GM21576 (cell line): ENCODE measurements around the gene UBAP2.

Source experiments
- ATAC-seq: cut with Tn5 transposase; IDR thresholded peaks from one replicate; pipeline ENCODE4 v1.9.1; 2021; ENCODE audit warnings: mild to moderate bottlenecking, moderate library complexity; ENCODE audit not compliant: unreplicated experiment

UBAP2 gene

DNA sequence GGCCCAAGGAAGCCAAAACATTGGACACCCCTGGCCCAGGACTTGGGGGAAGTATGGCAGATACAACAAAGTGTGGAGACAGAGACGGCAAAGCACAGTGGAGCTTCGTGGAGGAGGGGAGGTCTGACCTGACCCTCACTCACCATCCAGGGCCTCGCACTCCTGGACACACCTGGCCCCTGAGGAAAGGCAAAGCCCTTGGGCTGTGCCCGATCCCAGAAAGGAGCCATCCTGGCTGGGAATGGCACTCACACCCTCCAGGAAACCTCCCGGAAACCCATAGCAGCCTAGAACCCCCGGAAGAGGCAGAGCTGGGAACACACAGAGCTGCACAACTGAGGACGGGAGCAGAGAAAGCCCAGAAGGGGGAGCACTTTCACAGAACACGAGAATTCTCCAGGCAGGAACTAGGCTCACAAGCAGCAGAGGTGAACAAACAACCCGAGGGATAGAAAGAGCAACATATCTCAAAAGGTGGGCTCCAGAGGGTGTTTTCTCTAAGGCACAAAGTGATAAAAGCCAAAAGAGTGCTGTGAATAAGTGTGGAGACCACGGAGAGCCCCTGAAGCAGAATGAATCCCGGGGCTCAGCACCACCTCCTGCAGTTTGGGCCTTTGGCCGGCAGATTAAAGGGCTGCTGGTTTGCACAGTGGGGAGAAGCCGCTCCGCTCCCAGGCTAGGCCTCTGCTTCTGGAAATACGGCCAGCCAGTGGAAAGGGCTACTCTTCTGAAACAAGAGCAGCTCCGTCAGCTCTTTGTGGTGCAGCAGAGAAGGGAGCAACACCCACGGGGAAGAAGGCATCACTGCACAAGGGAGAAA is 123.5 kb downstream of the UBAP2 start:
- ATAC-seq, result no peak

DNA sequence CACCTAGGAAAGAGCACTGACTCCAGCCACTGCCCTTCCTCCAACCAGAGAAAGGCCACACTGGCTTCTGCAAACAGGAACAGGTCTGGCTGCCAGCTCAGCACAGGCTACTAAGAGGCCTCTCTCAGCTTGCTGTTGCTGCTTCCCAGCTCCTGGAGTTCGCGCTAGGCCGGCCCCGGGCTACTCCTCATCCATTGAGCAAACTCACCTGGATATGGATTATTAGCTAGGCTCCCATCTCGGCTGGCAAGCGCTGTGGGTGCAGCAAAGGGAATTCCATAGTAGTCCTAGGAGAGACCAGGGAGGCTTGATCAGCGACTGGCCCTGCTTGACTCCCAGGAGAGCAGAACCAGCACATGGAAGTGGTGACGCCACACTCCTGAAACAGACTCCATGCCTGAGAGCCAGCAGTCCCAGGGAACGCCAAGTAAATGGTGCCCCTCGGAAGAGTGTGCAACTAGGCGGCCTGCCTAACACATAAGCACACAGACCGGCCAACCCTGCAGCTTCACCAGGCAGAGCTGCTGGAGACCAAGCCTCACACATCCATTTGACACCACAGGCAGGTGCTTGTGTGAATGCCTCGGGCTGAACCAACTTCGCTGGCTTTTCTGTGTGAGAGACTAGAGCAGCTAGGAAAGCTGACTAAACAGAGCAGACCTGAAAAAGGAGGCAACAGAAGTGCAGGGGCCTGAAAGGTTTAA is 124.5 kb downstream of the UBAP2 start:
- no peak for ATAC-seq

DNA sequence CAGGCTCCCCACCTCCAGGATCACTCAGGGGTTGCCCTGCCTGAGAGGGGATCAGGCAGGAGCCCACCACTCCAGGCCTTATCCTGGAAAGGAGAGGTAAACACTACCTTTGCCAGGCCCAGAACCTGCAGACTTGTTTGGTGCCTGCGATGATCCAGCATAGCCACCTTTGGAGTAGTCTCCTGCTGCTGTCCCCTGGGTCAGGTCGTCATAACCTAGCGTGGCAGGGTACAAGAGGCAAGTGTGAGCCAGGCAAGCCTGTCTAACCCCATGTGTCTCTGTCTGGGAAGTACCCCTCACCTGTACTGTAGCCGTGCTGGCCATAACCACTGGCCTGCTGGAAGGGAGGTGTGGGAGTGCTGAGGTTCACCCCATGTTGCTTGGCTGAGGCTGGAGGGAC is 125.6 kb downstream of the UBAP2 start:
- no peak for ATAC-seq

DNA sequence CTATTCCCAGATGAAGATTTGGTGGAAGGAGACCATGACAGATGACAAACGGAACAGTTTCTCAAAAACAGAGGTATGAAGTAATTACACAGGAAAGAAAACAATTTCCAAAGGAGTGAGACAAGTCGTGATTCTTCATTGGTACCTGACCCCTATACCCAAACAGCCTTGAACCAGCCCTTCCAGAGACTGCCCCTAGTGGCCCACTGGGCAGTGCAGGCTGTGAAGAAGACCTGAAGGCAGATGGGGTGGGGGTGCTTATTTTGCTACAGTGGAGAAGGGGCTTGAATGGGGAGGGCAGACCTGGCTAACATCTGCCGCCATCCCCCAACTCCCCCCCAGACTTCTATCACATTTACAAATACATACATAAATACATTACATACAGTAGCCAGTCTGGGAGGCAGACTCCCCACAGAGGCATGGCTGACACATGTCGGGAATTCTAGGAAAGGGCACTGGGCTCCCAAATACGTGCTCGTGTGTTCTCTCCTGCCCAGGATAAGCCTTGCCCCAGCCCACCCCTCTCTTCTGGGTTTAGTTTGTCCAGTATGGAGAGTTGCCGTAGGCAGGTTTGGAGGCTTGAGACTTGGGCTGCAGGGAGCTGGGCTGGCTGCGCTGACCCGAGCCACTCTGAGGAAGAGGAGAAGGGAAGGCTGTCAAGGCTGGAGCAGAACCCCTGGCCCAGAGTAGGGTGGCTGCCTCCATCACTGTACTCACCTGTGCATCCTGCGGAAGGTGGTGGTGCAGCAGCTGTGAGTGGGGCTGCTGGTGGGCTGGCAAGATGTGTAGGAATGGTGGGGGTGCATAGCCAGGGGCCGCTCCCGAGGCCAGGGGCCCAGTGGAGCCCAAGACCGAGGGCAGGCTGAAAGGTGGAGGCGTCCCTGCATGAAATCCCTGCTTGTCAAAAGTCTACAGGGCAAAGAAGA is 126.5 kb downstream of the UBAP2 start:
- ATAC-seq, result no peak

DNA sequence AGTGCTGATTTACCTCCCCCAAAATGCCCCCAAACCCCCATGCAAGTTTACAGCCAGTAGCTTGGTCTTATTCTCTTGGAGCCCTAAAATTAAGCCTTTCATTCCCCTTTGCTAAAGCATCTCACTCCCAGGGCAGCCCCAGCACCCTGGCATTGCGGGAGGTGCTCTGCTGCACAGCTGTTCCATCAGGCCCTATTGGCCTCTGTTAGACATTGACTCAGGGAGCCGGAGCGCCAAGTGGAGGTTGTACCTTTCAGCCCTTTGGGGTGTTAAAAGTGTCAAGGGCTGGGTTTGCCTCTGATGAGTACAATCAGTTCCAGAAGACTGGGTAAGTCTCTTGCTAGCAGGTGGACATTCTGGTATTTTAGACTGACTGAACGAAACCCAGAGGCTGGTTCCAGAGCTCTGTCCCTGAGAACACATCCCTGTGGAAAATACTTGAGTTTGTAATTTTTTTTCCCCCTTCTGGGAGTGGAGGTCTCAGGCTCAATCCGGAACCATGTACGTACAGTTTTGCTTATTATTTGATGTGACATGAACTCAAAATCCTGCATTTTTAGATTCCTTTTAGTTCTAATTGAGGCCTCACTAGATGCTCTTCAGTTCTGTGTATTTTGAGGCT is 129.3 kb downstream of the UBAP2 start:
- ATAC-seq, result no peak

DNA sequence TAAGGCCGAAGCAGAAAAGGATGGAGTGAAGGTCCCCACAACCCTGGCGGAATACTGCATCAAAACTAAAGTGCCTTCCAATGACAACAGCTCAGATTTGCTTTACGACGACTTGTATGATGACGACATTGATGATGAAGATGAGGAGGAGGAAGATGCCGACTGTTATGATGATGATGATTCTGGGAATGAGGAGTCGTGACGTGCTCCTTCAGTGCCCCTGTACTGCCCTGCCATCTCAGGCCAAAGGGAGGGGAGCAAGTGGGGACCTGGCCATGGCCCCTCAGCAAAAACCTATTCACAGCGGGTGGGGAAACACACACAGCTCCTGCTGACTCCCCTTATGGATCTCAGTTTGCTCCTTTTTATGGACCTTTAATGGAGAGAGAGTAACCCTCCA is 131.7 kb downstream of the UBAP2 start:
- ATAC-seq, result no peak

DNA sequence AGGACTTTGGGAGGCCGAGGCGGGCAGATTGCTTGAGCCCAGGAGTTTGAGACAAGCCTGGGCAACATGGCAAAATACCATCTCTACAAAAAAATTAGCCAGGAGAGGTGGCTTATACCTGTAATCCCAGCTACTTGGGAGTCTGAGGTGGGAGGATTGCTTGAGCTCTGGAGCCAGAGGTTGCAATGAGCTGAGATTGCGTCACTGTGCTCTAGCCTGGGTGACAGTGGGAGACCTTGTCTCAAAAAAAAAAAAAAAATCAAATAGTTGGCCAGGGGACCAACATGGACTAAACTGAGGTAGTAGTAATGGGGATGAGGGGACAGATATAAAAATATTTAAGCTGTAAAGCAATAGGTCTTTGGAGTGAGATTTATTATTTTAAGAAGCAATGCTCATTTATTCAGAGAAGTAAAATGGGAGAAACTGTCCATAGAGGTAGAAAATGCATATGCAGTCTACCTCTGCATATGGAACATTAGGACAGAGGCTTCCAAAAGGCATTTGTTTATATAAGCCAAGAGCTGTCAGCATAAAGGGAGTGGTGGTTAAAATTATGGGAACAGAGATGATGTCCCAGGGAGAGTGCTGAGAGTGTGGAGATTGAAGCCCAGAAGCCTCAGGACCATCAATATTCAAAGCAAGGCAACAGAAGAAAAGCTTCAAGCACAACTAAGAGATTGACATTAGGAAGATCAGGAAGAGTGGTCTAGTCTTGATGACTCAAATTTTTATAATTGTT is 133.6 kb downstream of the UBAP2 start:
- no peak for ATAC-seq

DNA sequence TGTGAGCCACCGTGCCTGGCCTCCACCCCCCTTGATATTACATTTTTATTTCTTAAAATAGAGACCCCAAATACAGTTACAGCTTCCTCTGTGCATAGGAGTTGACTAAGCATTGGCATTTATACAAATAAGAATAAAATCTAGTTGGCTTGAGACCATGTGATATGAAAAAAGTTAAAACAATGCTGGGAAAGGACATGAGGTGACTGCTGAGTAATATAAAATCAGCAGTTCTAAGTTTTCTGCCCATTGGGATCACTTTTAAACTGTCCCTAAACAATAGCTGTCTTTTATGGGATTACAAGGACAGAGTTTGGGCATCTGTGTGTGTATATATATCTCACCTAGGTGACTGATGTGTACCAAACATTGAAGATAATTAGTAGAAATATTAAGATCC is 135.1 kb downstream of the UBAP2 start:
- ATAC-seq, result no peak

DNA sequence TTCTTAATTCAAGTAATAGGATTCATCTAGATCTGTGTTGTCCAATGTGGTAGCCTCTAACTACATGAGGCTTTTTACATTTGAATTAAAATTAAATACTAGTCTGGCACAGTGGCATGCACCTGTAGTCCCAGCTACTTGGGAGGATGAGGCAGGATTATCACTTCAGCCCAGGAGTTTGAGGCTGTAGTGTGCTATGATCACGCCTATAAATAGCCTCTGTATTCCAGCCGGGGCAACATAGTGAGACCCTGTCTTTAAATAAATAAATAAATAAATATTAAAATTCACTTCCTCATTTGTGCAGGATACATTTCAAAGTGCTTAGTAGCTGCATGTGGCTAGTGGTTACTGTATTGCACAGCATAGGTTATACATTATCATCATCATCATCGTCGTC is 139.9 kb downstream of the UBAP2 start:
- ATAC-seq, result no peak

DNA sequence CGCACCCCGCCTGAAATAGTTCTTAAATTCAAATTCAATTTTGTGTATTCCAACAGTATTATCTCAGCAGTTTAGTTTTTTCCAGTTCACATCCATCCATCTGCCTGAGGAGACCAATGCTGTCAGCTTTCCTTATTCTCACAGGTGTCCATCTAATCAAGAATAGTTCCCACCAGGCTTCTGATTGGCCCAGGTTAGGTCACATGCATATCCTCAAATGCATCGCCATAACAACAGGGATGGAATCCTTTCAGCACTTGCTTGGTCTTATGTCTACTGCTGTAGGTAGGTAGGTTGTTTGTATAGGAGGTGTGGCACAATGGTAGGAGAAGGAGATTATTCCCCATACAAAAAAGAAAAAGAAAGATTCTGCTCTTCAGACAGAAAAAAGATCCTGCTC is 140.6 kb downstream of the UBAP2 start:
- no peak for ATAC-seq

DNA sequence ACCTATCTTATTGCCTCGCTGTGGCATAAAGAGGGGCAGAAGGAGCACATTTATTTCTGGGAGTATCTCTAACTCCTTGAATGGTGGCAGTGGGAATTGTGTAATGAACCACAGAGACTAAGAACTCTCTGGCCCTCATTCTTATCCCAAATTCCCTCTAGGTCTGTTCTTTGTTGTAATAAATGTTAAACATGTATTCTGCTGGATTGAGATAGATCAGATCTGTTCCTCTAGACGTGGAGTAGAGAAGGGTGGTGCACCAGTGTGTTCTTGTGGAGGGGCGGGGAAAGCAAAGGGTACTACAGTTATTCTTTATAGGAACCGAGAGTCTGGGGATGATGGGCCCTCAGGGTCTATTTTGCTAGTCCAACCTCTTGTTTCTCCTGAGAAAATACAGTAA is 141.3 kb downstream of the UBAP2 start:
- no peak for ATAC-seq

DNA sequence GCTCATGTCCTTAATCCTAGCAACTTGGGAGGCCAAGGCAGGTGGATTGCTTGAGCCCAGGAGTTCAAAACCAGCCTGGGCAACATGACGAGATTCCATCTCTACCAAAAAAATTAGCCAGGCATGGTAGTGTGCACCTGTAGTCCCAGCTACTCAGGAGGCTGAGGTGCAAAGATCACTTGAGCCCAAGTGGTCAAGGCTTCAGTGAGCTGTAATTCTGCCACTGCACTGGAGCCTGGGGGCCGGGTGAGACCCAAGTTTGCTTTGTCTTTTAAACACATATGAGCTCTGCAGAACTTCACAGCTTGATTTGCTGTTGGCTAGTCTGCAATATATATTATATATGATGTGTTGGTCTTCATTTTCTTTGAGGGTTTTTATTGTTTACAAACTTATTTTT is 141.9 kb downstream of the UBAP2 start:
- no peak for ATAC-seq

DNA sequence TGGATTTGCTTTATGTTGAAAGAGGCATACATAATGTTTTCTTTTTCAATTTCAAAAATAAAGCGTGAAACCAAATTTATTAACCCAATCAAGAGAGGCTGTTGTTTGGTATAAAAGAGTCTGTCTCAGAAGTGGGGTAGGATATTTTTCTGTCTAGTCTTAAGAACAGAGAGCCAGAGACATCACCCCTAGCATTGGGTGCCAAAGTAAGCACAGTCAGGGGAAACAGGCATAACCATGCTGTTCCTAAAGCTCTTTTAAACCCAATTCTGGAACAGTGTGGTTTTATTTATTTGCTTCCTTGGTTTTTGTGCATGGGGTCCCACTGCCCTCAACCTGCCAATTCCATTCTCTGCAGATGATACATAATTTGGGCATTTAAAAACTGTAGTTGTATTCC is 143.6 kb downstream of the UBAP2 start:
- no peak for ATAC-seq

DNA sequence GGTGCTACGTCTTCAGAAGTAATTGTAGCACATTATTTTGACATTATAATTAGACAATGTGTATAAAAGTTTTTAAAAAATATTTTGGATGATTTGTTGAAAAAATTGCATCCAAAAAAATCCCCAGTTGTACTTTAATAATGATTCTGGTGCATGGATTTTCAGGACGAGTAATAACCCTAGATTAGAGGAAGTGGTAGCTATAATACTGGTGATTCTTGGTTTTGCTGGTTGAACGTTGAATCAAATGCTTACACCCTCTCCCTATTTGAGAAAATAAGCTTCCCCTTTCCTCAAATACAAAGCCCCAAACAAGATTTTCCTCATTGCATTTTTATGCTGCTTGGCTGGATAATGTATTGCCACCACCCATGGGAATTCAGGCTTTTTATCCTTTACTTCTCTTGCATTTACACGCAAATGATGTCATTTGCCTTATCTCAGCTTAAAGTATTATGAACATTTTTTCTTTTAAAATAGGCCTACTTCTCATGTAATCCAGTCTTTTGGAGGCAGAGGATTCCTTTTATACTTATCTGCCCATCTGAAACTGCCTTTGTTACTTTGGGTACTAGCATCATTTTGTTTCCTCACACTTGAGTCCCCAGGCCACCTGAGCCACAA is 145.4 kb downstream of the UBAP2 start:
- ATAC-seq, result no peak

DNA sequence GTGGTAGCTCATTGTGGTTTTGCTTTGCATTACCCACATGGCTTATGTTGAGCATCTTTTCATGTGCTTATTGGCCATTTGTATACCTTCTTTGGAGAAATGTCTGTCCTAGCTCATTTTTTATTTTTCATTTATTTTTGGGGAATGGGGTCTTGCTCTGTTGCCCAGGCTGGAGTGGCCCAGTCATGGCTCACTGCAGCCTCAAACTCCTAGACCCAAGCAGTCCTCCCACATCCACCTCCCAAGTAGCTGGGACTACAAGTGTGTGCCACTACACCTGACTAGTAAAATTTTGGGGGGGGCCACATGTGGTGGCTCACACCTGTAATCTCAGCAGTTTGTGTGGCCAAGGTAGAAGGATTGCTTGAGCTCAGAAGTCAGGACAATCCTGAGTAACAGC is 154.4 kb downstream of the UBAP2 start:
- no peak for ATAC-seq

DNA sequence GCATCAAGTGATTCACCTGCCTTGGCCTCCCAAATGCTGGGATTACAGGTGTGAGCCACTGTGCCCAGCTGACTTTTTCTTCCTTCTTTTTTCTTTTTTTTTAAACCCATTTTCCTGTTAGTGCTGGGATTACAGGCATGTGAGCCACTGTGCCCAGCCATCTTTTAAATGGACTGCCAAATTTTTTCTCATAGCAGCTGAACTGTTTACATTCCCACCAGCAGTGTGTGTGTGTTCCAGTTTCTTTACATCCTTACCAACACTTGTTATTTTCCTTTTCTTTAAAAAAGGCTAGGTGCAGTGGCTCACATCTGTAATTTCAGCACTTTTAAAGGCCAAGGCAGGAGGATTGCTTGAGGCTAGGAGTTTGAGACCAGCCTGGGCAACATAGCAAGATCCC is 154.8 kb downstream of the UBAP2 start:
- no peak for ATAC-seq

DNA sequence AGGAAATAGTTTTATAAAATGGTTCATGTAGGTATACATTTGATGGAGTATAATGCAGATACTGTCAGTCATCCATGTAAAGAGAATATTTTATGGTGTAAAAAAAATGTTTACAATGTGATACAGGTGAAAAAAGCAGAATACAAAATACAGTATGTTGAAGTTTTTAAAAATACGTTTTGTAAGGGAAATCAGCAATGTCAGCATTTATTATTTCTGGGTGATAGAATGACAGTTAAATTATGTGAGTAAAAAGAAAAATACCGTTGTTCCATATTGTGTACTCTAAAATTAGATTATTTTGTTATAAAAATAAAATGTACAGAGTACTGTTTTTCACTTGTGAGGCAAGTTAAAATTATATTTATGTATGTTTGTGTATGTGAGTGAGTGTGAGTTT is 162.7 kb downstream of the UBAP2 start:
- ATAC-seq, result no peak

DNA sequence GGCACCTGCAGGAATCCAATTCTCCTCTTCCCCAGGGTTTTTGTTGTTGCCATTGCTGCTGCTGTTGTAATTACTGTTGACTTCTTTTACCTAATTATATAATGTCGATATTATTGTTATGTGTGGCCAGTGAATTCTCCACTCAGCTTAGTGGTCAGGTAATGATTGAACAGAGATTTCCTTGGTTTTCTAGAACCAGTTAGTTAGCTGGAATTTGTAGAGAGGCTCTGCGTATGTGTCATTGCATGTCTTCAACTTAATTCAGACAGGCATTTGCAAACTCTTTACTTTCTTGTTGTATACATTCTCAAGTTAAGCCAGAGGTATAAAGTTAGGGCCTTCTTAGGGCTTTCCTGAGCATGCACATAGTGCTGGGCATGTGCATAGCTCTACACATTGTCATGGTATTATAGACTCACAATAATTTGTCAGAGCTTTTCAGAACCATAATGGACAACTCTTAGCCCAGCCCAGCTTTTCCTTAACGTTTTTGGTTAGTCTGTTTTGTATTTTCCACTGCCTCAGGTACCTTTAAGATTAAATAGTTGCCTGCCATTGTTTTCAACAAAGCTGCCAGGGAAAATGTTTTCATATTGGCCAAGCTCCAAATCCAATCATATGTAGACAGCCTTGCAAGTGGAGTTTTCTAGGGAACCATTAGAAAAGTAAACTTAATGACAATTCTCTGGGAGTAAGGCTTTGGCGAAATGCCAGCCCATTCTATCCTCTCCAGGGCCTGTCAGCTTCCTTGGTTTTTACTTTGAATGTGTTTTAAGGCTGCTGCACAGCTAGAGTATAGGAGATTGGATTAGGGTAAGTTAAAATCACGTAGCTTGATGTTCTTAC is 163.6 kb downstream of the UBAP2 start:
- no peak for ATAC-seq

DNA sequence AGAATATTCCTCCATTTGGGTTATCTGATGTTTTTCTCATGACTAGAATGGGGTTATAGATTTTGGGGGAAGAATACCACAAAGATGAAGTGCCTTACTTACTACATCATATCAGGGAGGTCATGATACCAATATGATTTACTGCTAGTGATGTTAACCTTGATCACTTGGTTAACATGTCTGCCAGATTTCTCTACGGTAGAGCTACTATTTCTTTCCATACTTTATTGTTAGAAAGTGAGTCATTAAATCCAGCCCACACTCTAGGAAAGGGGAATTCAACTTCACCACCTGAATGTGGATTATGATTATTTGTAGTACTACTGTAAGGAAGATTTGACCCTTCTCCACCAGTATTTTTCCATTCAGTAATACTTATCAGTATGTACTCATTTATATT is 167.1 kb downstream of the UBAP2 start:
- ATAC-seq, result no peak
